H1 (cell line): ENCODE results near the gene SGMS2. TPM values are rescaled to one million over a fixed set of nuclear protein-coding genes. Genes with fewer than 3 reads are reported as not detected.

Experiments used
- CTCF ChIA-PET: fragments of 300-600 bp; sonication (Branson Sonifier 250); formaldehyde crosslinking; loops from one replicate; lab custom pipeline; 2021; ENCODE audit not compliant: partially characterized antibody; lab: Charles Lee
- POLR2A ChIA-PET: fragments of 300-600 bp; sonication (Branson Sonifier 250); formaldehyde crosslinking; loops from one replicate; lab custom pipeline; 2021; ENCODE audit warnings: inconsistent platforms; ENCODE audit not compliant: partially characterized antibody; lab: Charles Lee
- DNase-seq, 2 experiments: peaks; one replicate each; pipeline versions ENCODE4 v3.0.0 to v3.0.0-alpha.2; 2010 to 2022; ENCODE audit warnings: low spot score in 2 of 2, low read depth in 1 of 2, mixed read lengths in 1 of 2
- FAIRE-seq: peaks from 2 replicates; lab custom pipeline; 2011; peaks lifted over from hg19 to GRCh38; lab: Jason Lieb, UNC
- H2AFZ ChIP-seq: 2 replicates; pipeline ENCODE4 v1.8.1; 2012; ENCODE audit warnings: low read length, inconsistent platforms
- H2AK5ac ChIP-seq: 2 replicates; pipeline ENCODE4 v1.6.1; 2013; ENCODE audit warnings: low read depth, low read length
- H2BK120ac ChIP-seq: replicated peaks from 2 replicates; pipeline ENCODE3; 2013; ENCODE audit warnings: low read depth, low read length, inconsistent platforms
- H2BK12ac ChIP-seq: 2 replicates; pipeline ENCODE4 v1.6.1; 2013; ENCODE audit warnings: low read depth, low read length
- H2BK15ac ChIP-seq: 2 replicates; pipeline ENCODE4 v1.6.1; 2013; ENCODE audit warnings: low read length
- H2BK20ac ChIP-seq: 2 replicates; pipeline ENCODE4 v1.6.1; 2013; ENCODE audit warnings: low read length
- H2BK5ac ChIP-seq: 2 replicates; pipeline ENCODE4 v1.6.1; 2013; ENCODE audit warnings: low read depth, low read length
- H3K14ac ChIP-seq: 2 replicates; pipeline ENCODE4 v1.6.1; 2013; ENCODE audit warnings: inconsistent platforms; ENCODE audit not compliant: insufficient read length
- H3K18ac ChIP-seq: 2 replicates; pipeline ENCODE4 v1.6.1; 2013; ENCODE audit warnings: low read length; ENCODE audit errors: extremely low read depth
- H3K23ac ChIP-seq: 2 replicates; pipeline ENCODE4 v1.6.1; 2013; ENCODE audit warnings: inconsistent platforms; ENCODE audit not compliant: insufficient read length
- H3K23me2 ChIP-seq: 2 replicates; pipeline ENCODE4 v1.6.1; 2013; ENCODE audit warnings: low read depth, low read length
- H3K27ac ChIP-seq: 2 replicates; pipeline ENCODE4 v1.6.1; 2011; ENCODE audit warnings: low read depth, low read length, inconsistent platforms
- H3K27me3 ChIP-seq, 4 experiments: replicated peaks in 1 of 4; 1 replicate in 1 of 4; 2 replicates in 3 of 4; pipeline versions ENCODE4 v1.6.1 to v1.8.1; 2011 to 2013; ENCODE audit warnings: low read length in 3 of 4, mild to moderate bottlenecking in 3 of 4, inconsistent platforms in 2 of 4, mixed read lengths in 2 of 4, moderate library complexity in 1 of 4; ENCODE audit not compliant: control insufficient read depth in 3 of 4, insufficient read depth in 3 of 4; ENCODE audit errors: extremely low read depth in 1 of 4
- H3K36me3 ChIP-seq, 4 experiments: 2 replicates each; pipeline versions ENCODE4 v1.6.1 to v1.8.1; 2011 to 2013; ENCODE audit warnings: mild to moderate bottlenecking in 4 of 4, low read length in 3 of 4, moderate library complexity in 2 of 4, control low read depth in 1 of 4, inconsistent platforms in 1 of 4; ENCODE audit not compliant: insufficient read depth in 4 of 4, control insufficient read depth in 2 of 4
- H3K4ac ChIP-seq: replicated peaks from 2 replicates; pipeline ENCODE3; 2013; ENCODE audit warnings: low read length, low read depth, mixed read lengths, inconsistent platforms; ENCODE audit not compliant: insufficient read length
- H3K4me1 ChIP-seq, 4 experiments: replicated peaks in 1 of 4; 1 replicate in 1 of 4; 2 replicates in 3 of 4; pipeline versions ENCODE4 v1.6.1 to v1.8.1; 2011 to 2013; ENCODE audit warnings: low read length in 3 of 4, inconsistent platforms in 2 of 4, mixed read lengths in 1 of 4; ENCODE audit not compliant: insufficient read depth in 4 of 4, control insufficient read depth in 3 of 4
- H3K4me2 ChIP-seq, 2 experiments: 2 replicates each; pipeline versions ENCODE4 v1.6.1 to v1.8.1; 2011 to 2013; ENCODE audit warnings: low read depth in 2 of 2, low read length in 2 of 2, control low read depth in 1 of 2, inconsistent platforms in 1 of 2, mild to moderate bottlenecking in 1 of 2; ENCODE audit not compliant: insufficient read depth in 1 of 2
- H3K4me3 ChIP-seq, 4 experiments: fragments of 200-600, 300-600 bp in 1 of 4; sonication (generic), shearing (Covaris generic), sonication (Bioruptor Twin) in 1 of 4; 2 replicates each; pipeline versions ENCODE4 v1.5.1 to v1.8.1; 2011 to 2016; ENCODE audit warnings: low read length in 4 of 4, low read depth in 3 of 4, control low read depth in 2 of 4, inconsistent platforms in 2 of 4, mild to moderate bottlenecking in 2 of 4, mixed read lengths in 1 of 4, moderate library complexity in 1 of 4; ENCODE audit not compliant: insufficient read depth in 2 of 4; ENCODE audit errors: extremely low read depth in 1 of 4
- H3K56ac ChIP-seq: replicated peaks from 2 replicates; pipeline ENCODE3; 2013; ENCODE audit warnings: low read depth, mild to moderate bottlenecking, mixed read lengths, low read length, inconsistent platforms; ENCODE audit not compliant: insufficient read length
- H3K79me1 ChIP-seq: 2 replicates; pipeline ENCODE4 v1.6.1; 2013; ENCODE audit warnings: low read depth, low read length, control low read depth
- H3K79me2 ChIP-seq, 2 experiments: 2 replicates each; pipeline versions ENCODE4 v1.6.1 to v1.8.1; 2012 to 2013; ENCODE audit warnings: low read length in 2 of 2, mild to moderate bottlenecking in 2 of 2, inconsistent platforms in 1 of 2; ENCODE audit not compliant: insufficient read depth in 2 of 2, control insufficient read depth in 1 of 2
- H3K9ac ChIP-seq, 4 experiments: replicated peaks in 1 of 4; 1 replicate in 1 of 4; 2 replicates in 3 of 4; pipeline versions ENCODE4 v1.6.1 to v1.8.1; 2011 to 2013; ENCODE audit warnings: low read depth in 3 of 4, low read length in 3 of 4, control low read depth in 2 of 4, mild to moderate bottlenecking in 2 of 4, moderate library complexity in 2 of 4, inconsistent platforms in 1 of 4; ENCODE audit errors: extremely low read depth in 1 of 4
- H3K9me3 ChIP-seq, 2 experiments: 2 replicates each; pipeline versions ENCODE4 v1.6.1 to v1.8.1; 2012 to 2013; ENCODE audit warnings: mild to moderate bottlenecking in 2 of 2, moderate library complexity in 2 of 2, control low read depth in 1 of 2, inconsistent platforms in 1 of 2, low read depth in 1 of 2, low read length in 1 of 2, mixed read lengths in 1 of 2; ENCODE audit not compliant: insufficient read depth in 2 of 2
- H4K20me1 ChIP-seq, 2 experiments: replicated peaks in 1 of 2; 2 replicates each; pipeline versions ENCODE3 to v1.8.1; 2011 to 2013; ENCODE audit warnings: inconsistent platforms in 2 of 2, low read length in 2 of 2, mild to moderate bottlenecking in 1 of 2; ENCODE audit not compliant: insufficient read depth in 2 of 2, control insufficient read depth in 1 of 2
- H4K5ac ChIP-seq: 2 replicates; pipeline ENCODE4 v1.6.1; 2013; ENCODE audit warnings: low read length, low read depth, mixed read lengths, inconsistent platforms; ENCODE audit not compliant: insufficient read length
- H4K8ac ChIP-seq: 2 replicates; pipeline ENCODE4 v1.8.0; 2013; ENCODE audit warnings: mild to moderate bottlenecking, moderate library complexity, low read length, inconsistent platforms; ENCODE audit not compliant: insufficient read depth; ENCODE audit errors: extremely low read depth
- H4K91ac ChIP-seq: replicated peaks from 2 replicates; pipeline ENCODE3; 2013; ENCODE audit warnings: low read length, mixed read lengths, inconsistent platforms; ENCODE audit not compliant: insufficient read length
- BCL11A ChIP-seq, 2 experiments: IDR thresholded peaks; one replicate each; pipeline ENCODE4 v1.6.1; 2011; ENCODE audit warnings: low read depth in 2 of 2, low read length in 2 of 2, mild to moderate bottlenecking in 2 of 2
- CEBPB ChIP-seq: IDR thresholded peaks from 2 replicates; pipeline ENCODE4 v1.6.1; 2012; ENCODE audit warnings: low read depth, low read length
- EZH2 ChIP-seq: fragments of 200-600 bp; sonication (generic); IDR thresholded peaks from 2 replicates; pipeline ENCODE4 v1.7.1; 2012; ENCODE audit warnings: low read depth, mild to moderate bottlenecking, moderate library complexity, low read length, inconsistent platforms; ENCODE audit not compliant: severe bottlenecking
- HDAC6 ChIP-seq: IDR thresholded peaks from one replicate; pipeline ENCODE4 v1.7.1; 2012; ENCODE audit warnings: low read depth, mild to moderate bottlenecking, inconsistent platforms, low read length, moderate library complexity
- KDM5A ChIP-seq: fragments of 200-600 bp; IDR thresholded peaks from 2 replicates; pipeline ENCODE4 v1.7.1; 2012; ENCODE audit warnings: mild to moderate bottlenecking, low read length, inconsistent platforms, mixed read lengths
- RXRA ChIP-seq: IDR thresholded peaks from 2 replicates; pipeline ENCODE4 v1.6.1; 2011; ENCODE audit warnings: low read depth, mild to moderate bottlenecking, low read length, moderate library complexity; ENCODE audit not compliant: insufficient read depth
- SIN3A ChIP-seq, 2 experiments: IDR thresholded peaks in 1 of 2; conservative IDR thresholded peaks in 1 of 2; 2 replicates each; pipeline ENCODE4 v1.6.1; 2011 to 2012; ENCODE audit warnings: low read length in 2 of 2, improper control_type of control experiment in 1 of 2, low read depth in 1 of 2, mild to moderate bottlenecking in 1 of 2
- SIRT6 ChIP-seq: IDR thresholded peaks from one replicate; pipeline ENCODE4 v1.7.1; 2012; ENCODE audit warnings: low read length, inconsistent platforms
- SIX5 ChIP-seq: IDR thresholded peaks from 2 replicates; pipeline ENCODE4 v1.6.1; 2011; ENCODE audit warnings: mild to moderate bottlenecking, low read depth, low read length
- TCF12 ChIP-seq: IDR thresholded peaks from 2 replicates; pipeline ENCODE4 v1.6.1; 2011; ENCODE audit warnings: low read depth, mild to moderate bottlenecking, low read length
- TEAD4 ChIP-seq: IDR thresholded peaks from 2 replicates; pipeline ENCODE4 v1.6.1; 2012; ENCODE audit warnings: low read depth, low read length, inconsistent platforms, mixed read lengths
- ZNF274 ChIP-seq: IDR thresholded peaks from 2 replicates; pipeline ENCODE4 v1.7.0; 2012; ENCODE audit warnings: low read length, borderline replicate concordance; ENCODE audit errors: extremely low read depth
- WGBS, 2 experiments: shearing (Covaris generic) in 1 of 2; methylation state at CpG; one replicate each; pipeline versions ENCODE4 v1.1.6 to v1.1.7; 2013 to 2015; ENCODE audit warnings: low lambda C conversion rate in 2 of 2, mixed read lengths in 2 of 2, inconsistent platforms in 1 of 2, low coverage in 1 of 2, missing lambda C conversion rate in 1 of 2; ENCODE audit not compliant: insufficient replicate concordance in 2 of 2, insufficient coverage in 1 of 2, insufficient read length in 1 of 2; ENCODE audit errors: extremely low coverage in 1 of 2, missing lambda C conversion rate in 1 of 2; 5-methylcytosine and 5-hydroxymethylcytosine counted together
- polyA plus RNA-seq, 7 experiments: library from polyadenylated mRNA; depleted of rRNA in 3 of 7; stranded (reverse) in 5 of 7; unstranded in 2 of 7; fragments of >200 nt in 5 of 7; fragments of 200-250 nt in 2 of 7; gene quantifications; 1 replicate in 5 of 7; 2 replicates in 1 of 7; 4 replicates in 1 of 7; pipeline versions ENCODE4 v1.2.1 to v1.2.3, GENCODE V29; 2011 to 2013; ENCODE audit warnings: missing spikeins in 2 of 7, mixed read lengths in 2 of 7
- total RNA-seq: library from RNA; stranded (reverse); fragmentation: NEBNext Ultra II Directional; extraction: Animal tissue kit (Norgen Biotek cat#: 25700); gene quantifications from 2 replicates; pipeline ENCODE4 v1.2.1, GENCODE V29; 2021
- TF ChIP-seq, protein P1 (sequence below): IDR thresholded peaks from 2 replicates; pipeline ENCODE4 v1.6.1; 2012; ENCODE audit warnings: inconsistent platforms

Gene SGMS2
- total and polyA plus RNA-seq, 2 of the 8 experiments (the other 6 are each of a cell fraction or from before 2014, with no cell fraction given): 0.04 to 1.3 TPM

DNA sequence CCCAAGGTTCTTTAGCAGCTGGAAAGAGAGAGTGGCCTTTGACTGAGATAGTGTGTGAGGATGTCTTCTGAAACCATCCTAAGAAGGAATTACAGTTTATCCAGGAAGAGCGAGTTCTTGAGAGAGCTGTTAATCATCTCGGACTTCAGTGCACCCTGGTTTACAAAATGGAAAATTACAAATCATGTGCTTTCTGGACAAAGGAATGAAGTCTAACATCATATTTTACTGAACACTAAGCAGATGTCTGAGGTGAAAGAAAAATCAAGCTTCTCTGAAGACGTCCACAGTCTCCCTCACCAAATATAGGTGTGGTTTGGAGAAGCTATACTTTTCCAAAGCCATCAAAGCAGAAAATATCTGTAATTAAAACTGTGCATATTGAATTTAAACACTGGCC lies 75.8 kb downstream of the SGMS2 start:
- DNase-seq: no peak

More for the DNA sequence above, 75.8 kb downstream of the SGMS2 start:
- 0 out of 4 replicates have a peak, but pooled peaks cover 0 to 4% of the 10 kb centered on the region in 2 experiments for H3K9me3 ChIP-seq
- H2BK12ac ChIP-seq: no peak overlapping the region
- H3K4me2 ChIP-seq: no peak overlapping the region
- FAIRE-seq: no peak
- H4K5ac ChIP-seq: no peak overlapping the region
- no peak overlapping the region for H2BK5ac ChIP-seq
- no peak overlapping the region for H3K23ac ChIP-seq
- no peak overlapping the region for H2AFZ ChIP-seq
- no peak overlapping the region for H3K56ac ChIP-seq
- H3K79me1 ChIP-seq: no peaks in the 10 kb centered on the region
- WGBS, 2 experiments: 92% methylated on average over 3 of the region's 3 CpGs; no CpG with 5 or more reads in 1 of the 2 experiments
- no peak overlapping the region for H3K4me3 ChIP-seq
- H3K23me2 ChIP-seq: no peaks in the 10 kb centered on the region
- H3K14ac ChIP-seq: no peak overlapping the region
- no peak overlapping the region for H3K18ac ChIP-seq
- no peaks in the 10 kb centered on the region for H3K27me3 ChIP-seq
- no peak overlapping the region for H4K8ac ChIP-seq
- no peak for TF ChIP-seq CEBPB
- TF ChIP-seq SIX5: no peak
- TF ChIP-seq RXRA: no peak
- TF ChIP-seq, protein P1, sequence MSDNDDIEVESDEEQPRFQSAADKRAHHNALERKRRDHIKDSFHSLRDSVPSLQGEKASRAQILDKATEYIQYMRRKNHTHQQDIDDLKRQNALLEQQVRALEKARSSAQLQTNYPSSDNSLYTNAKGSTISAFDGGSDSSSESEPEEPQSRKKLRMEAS: no peak
- TF ChIP-seq ZNF274: no peak
- TF ChIP-seq SIRT6: no peak
- TF ChIP-seq SIN3A (conservative IDR thresholded peaks at IDR 0.05 in 1 of 2, IDR thresholded peaks at IDR 0.05 in 1 of 2; ENCODE audit: low read depth in 1 of 2, low read length in 2 of 2): no peak
- TF ChIP-seq KDM5A: no peak
- TF ChIP-seq TEAD4: no peak
- TF ChIP-seq HDAC6: no peak
- TF ChIP-seq EZH2: no peak
- no peak for TF ChIP-seq BCL11A (IDR thresholded peaks at IDR 0.05; ENCODE audit: low read depth in 2 of 2, low read length in 2 of 2)
- TF ChIP-seq TCF12: no peak
- TF ChIP-seq, all 59 proteins: peak for 0
- Histone ChIP-seq H3K36me3 (no peaks in the 10 kb centered on the region; a peak in 2 of 8 replicates), H3K9ac (no peak overlapping the region), H2AK5ac (no peak overlapping the region), H2BK20ac (no peak overlapping the region), H2BK15ac (no peak overlapping the region), H4K91ac (no peak overlapping the region), H3K4ac (no peak overlapping the region), H3K79me2 (no peaks in the 10 kb centered on the region), H3K4me1 (peaks cover 0 to under 1% (median 0%) of the 10 kb centered on the region in 4 experiments; a peak in 1 of 7 replicates), H4K20me1 (no peaks in the 10 kb centered on the region), H3K27ac (no peak overlapping the region), H2BK120ac (no peak overlapping the region)
- POLR2A ChIA-PET: no interaction called here
- CTCF ChIA-PET: interaction anchor here (0.9 to 1.4 kb wide), 8 partner anchors 9 to 165 kb away, joined by 3 to 5 read pairs (median 4); no protein-coding TSS in a partner anchor
